HepG2 (cell line): Measurements from ENCODE around the gene KXD1. TPM values are rescaled to one million over a fixed set of nuclear protein-coding genes. Genes with fewer than 3 reads are reported as not detected.

Source experiments
- ATM ChIP-seq: fragments of 450-650 bp; IDR thresholded peaks from 2 replicates; pipeline ENCODE4 v1.7.1; 2017; ENCODE audit warnings: mild to moderate bottlenecking, borderline replicate concordance
- BCL3 ChIP-seq: sonication (generic); formaldehyde crosslinking; IDR thresholded peaks from 2 replicates; pipeline ENCODE4 v1.5.1; 2020; ENCODE audit warnings: mild to moderate bottlenecking, missing genetic modification reagents, moderate library complexity
- DDIT3 ChIP-seq: sonication (generic); formaldehyde crosslinking; IDR thresholded peaks from 2 replicates; pipeline ENCODE4 v1.4.0; 2020; ENCODE audit warnings: mild to moderate bottlenecking, missing genetic modification reagents
- ERF ChIP-seq: IDR thresholded peaks from 2 replicates; pipeline ENCODE4 v1.6.1; 2018; ENCODE audit warnings: missing biosample characterization, missing genetic modification reagents
- FOXK2 ChIP-seq: fragments of 450-650 bp; IDR thresholded peaks from 2 replicates; pipeline ENCODE4 v1.6.1; 2016
- GATAD2A ChIP-seq: IDR thresholded peaks from 2 replicates; pipeline ENCODE4 v1.6.1; 2016
- HMG20A ChIP-seq: IDR thresholded peaks from 2 replicates; pipeline ENCODE4 v1.6.1; 2016; ENCODE audit warnings: borderline replicate concordance
- KAT2B ChIP-seq: fragments of 150-350 bp; IDR thresholded peaks from 2 replicates; pipeline ENCODE4 v1.6.1; 2014; ENCODE audit warnings: low read depth, low read length, borderline replicate concordance
- RFXAP ChIP-seq: sonication (generic); formaldehyde crosslinking; IDR thresholded peaks from 2 replicates; pipeline ENCODE4 v1.4.0; 2020; ENCODE audit warnings: missing genetic modification reagents, borderline replicate concordance
- SCMH1 ChIP-seq: sonication (generic); formaldehyde crosslinking; IDR thresholded peaks from 2 replicates; pipeline ENCODE4 v1.9.0; 2021; ENCODE audit warnings: missing genetic modification reagents, mild to moderate bottlenecking, borderline replicate concordance
- STAG1 ChIP-seq: sonication (generic); formaldehyde crosslinking; IDR thresholded peaks from 2 replicates; pipeline ENCODE4 v1.4.0; 2020; ENCODE audit warnings: missing genetic modification reagents
- WIZ ChIP-seq: sonication (generic); formaldehyde crosslinking; IDR thresholded peaks from 2 replicates; pipeline ENCODE4 v1.5.1; 2020; ENCODE audit warnings: mild to moderate bottlenecking, missing genetic modification reagents
- ZNF264 ChIP-seq: sonication (generic); formaldehyde crosslinking; IDR thresholded peaks from 2 replicates; pipeline ENCODE4 v1.4.0; 2020; ENCODE audit warnings: missing genetic modification reagents
- ZNF646 ChIP-seq: sonication (generic); formaldehyde crosslinking; IDR thresholded peaks from 2 replicates; pipeline ENCODE4 v1.9.0; 2021; ENCODE audit warnings: mild to moderate bottlenecking, missing genetic modification reagents
- ZNF660 ChIP-seq: sonication (generic); formaldehyde crosslinking; IDR thresholded peaks from 2 replicates; pipeline ENCODE4 v1.5.1; 2020; ENCODE audit warnings: mild to moderate bottlenecking, low read depth, missing genetic modification reagents, borderline replicate concordance
- ZNF670 ChIP-seq: sonication (generic); formaldehyde crosslinking; IDR thresholded peaks from 2 replicates; pipeline ENCODE4 v1.8.0; 2022; ENCODE audit warnings: mild to moderate bottlenecking, missing genetic modification reagents, borderline replicate concordance
- ZNF724P ChIP-seq: sonication (generic); formaldehyde crosslinking; IDR thresholded peaks from 2 replicates; pipeline ENCODE4 v1.8.0; 2022; ENCODE audit warnings: missing genetic modification reagents, borderline replicate concordance
- ZNF773 ChIP-seq: sonication (generic); formaldehyde crosslinking; IDR thresholded peaks from 2 replicates; pipeline ENCODE4 v1.4.0; 2020; ENCODE audit warnings: missing genetic modification reagents, borderline replicate concordance
- polyA plus RNA-seq, 8 experiments: library from polyadenylated mRNA; depleted of rRNA in 3 of 8; stranded (reverse) in 7 of 8; unstranded in 1 of 8; fragments of >200 nt; fragmentation: Illumina TruSeq in 4 of 8; extraction: Trizol in 4 of 8; gene quantifications; 2 replicates each; pipeline versions ENCODE4 v1.2.1 to v1.2.3, GENCODE V29; 2011 to 2016; ENCODE audit warnings: low read depth in 4 of 8, missing spikeins in 1 of 8, mixed read lengths in 1 of 8; ENCODE audit not compliant: insufficient read depth in 1 of 8
- total RNA-seq, 5 experiments: library from RNA; depleted of rRNA; stranded (reverse); fragments of >200 nt; fragmentation: Illumina TruSeq; extraction: Trizol; gene quantifications; 2 replicates each; pipeline ENCODE4 v1.2.3, GENCODE V29; 2016; ENCODE audit warnings: low read depth in 1 of 5
- TF ChIP-seq, protein P1 (sequence below): sonication (generic); formaldehyde crosslinking; IDR thresholded peaks from 2 replicates; pipeline ENCODE4 v1.9.0; 2021; ENCODE audit warnings: missing genetic modification reagents, borderline replicate concordance

The KXD1 gene
- total and polyA plus RNA-seq, 2 of the 13 experiments (the other 11 are each of a cell fraction or from before 2014, with no cell fraction given): 44.6 to 143 TPM

GRCh38 chr19:18589380-18590272, 32.0 kb downstream of the KXD1 start (continued):
- TF ChIP-seq ZNF670 (CRISPR knock-in tag) (no peak; the same call in 1 of the 2 replicates), ERF (CRISPR knock-in tag) (peak; percentile 33; the same call in 1 of the 2 replicates), ZNF724P (peak; percentile 96), DDIT3 (no peak), BCL3 (CRISPR knock-in tag) (peak; percentile 98), GATAD2A (CRISPR knock-in tag) (no peak), FOXK2 (no peak), ZNF646 (CRISPR knock-in tag) (peak; percentile 56; the same call in 1 of the 2 replicates), RFXAP (CRISPR knock-in tag) (peak; percentile 88; the same call in 1 of the 2 replicates), ATM (no peak), ZNF264 (CRISPR knock-in tag) (no peak; the same call in 1 of the 2 replicates), KAT2B (no peak), HMG20A (no peak), SCMH1 (CRISPR knock-in tag) (no peak), ZNF660 (CRISPR knock-in tag) (no peak), STAG1 (CRISPR knock-in tag) (no peak; the same call in 1 of the 2 replicates), WIZ (CRISPR knock-in tag) (peak; percentile 53; the same call in 1 of the 2 replicates), ZNF773 (CRISPR knock-in tag) (peak; percentile 96)
- TF ChIP-seq, protein P1, sequence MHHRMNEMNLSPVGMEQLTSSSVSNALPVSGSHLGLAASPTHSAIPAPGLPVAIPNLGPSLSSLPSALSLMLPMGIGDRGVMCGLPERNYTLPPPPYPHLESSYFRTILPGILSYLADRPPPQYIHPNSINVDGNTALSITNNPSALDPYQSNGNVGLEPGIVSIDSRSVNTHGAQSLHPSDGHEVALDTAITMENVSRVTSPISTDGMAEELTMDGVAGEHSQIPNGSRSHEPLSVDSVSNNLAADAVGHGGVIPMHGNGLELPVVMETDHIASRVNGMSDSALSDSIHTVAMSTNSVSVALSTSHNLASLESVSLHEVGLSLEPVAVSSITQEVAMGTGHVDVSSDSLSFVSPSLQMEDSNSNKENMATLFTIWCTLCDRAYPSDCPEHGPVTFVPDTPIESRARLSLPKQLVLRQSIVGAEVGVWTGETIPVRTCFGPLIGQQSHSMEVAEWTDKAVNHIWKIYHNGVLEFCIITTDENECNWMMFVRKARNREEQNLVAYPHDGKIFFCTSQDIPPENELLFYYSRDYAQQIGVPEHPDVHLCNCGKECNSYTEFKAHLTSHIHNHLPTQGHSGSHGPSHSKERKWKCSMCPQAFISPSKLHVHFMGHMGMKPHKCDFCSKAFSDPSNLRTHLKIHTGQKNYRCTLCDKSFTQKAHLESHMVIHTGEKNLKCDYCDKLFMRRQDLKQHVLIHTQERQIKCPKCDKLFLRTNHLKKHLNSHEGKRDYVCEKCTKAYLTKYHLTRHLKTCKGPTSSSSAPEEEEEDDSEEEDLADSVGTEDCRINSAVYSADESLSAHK (CRISPR knock-in tag): no peak
